Memory B cell (primary cell): Measurements from ENCODE around the gene SELPLG.
A peak's percentile ranks its signal among the peaks of the same experiment; 100 is the strongest.

Experiments used
- ATAC-seq: fragments of 150-1000 bp; cut with Tn5 transposase; 2 replicates; pipeline ENCODE4 v1.10.0; 2021; ENCODE audit warnings: low read depth, mild to moderate bottlenecking, moderate library complexity
- DNase-seq, 2 donors: peaks; one replicate each; pipeline ENCODE4 v3.0.0; 2022; ENCODE audit warnings: low spot score in 2 of 2
- H3K27ac Mint-ChIP-seq: one replicate; pipeline ENCODE4 v1.8.0; 2022; ENCODE audit warnings: mild to moderate bottlenecking, moderate library complexity, mixed read lengths
- H3K27me3 Mint-ChIP-seq: one replicate; pipeline ENCODE4 v1.8.0; 2022; ENCODE audit warnings: mixed read lengths
- H3K36me3 Mint-ChIP-seq: one replicate; pipeline ENCODE4 v1.8.0; 2022; ENCODE audit warnings: mild to moderate bottlenecking, mixed read lengths
- H3K4me1 Mint-ChIP-seq: one replicate; pipeline ENCODE4 v1.8.0; 2022; ENCODE audit warnings: mixed read lengths
- H3K4me3 Mint-ChIP-seq: one replicate; pipeline ENCODE4 v1.8.0; 2022; ENCODE audit warnings: mild to moderate bottlenecking, moderate library complexity, mixed read lengths
- H3K9me3 Mint-ChIP-seq: one replicate; pipeline ENCODE4 v1.8.0; 2022; ENCODE audit warnings: mixed read lengths

Gene SELPLG

GRCh38 chr12:108613548-108613947 lies 20.1 kb downstream of the SELPLG start:
- H3K27ac Mint-ChIP-seq: peak overlapping the region; percentile 96
- no peak for DNase-seq
- peaks cover 41% of the 10 kb centered on the region for H3K4me1 Mint-ChIP-seq
- peaks cover 2% of the 10 kb centered on the region for H3K27me3 Mint-ChIP-seq
- ATAC-seq: no peak
- no peak overlapping the region for H3K4me3 Mint-ChIP-seq
- peaks cover 5% of the 10 kb centered on the region for H3K36me3 Mint-ChIP-seq
- peaks cover 4% of the 10 kb centered on the region for H3K9me3 Mint-ChIP-seq

GRCh38 chr12:108612788-108613282 lies 20.9 kb downstream of the SELPLG start:
- Mint-ChIP-seq H3K9me3 (peaks cover 4% of the 10 kb centered on the region), H3K36me3 (peaks cover 5% of the 10 kb centered on the region), H3K27ac (peak overlapping the region; percentile 60), H3K4me3 (no peak overlapping the region), H3K27me3 (peaks cover 2% of the 10 kb centered on the region), H3K4me1 (peaks cover 37% of the 10 kb centered on the region)
- DNase-seq: no peak
- no peak for ATAC-seq

GRCh38 chr12:108611884-108612415 lies 21.7 kb downstream of the SELPLG start:
- no peak overlapping the region for H3K4me3 Mint-ChIP-seq

GRCh38 chr12:108610856-108611605 lies 22.7 kb downstream of the SELPLG start:
- no peak for ATAC-seq
- H3K36me3 Mint-ChIP-seq: no peaks in the 10 kb centered on the region
- H3K27me3 Mint-ChIP-seq: peaks cover 2% of the 10 kb centered on the region
- H3K27ac Mint-ChIP-seq: no peak overlapping the region
- no peaks in the 10 kb centered on the region for H3K9me3 Mint-ChIP-seq
- DNase-seq: no peak
- no peak overlapping the region for H3K4me3 Mint-ChIP-seq
- peaks cover 22% of the 10 kb centered on the region for H3K4me1 Mint-ChIP-seq

More at GRCh38 chr12:108611884-108612415, 21.7 kb downstream of the SELPLG start:
- peaks cover 4% of the 10 kb centered on the region for H3K9me3 Mint-ChIP-seq
- peaks cover 30% of the 10 kb centered on the region for H3K4me1 Mint-ChIP-seq
- DNase-seq (peak; percentile 47 to 52), ATAC-seq (peak; percentile 59)
- H3K27me3 Mint-ChIP-seq: peaks cover 2% of the 10 kb centered on the region
- peaks cover 5% of the 10 kb centered on the region for H3K36me3 Mint-ChIP-seq
- H3K27ac Mint-ChIP-seq: no peak overlapping the region

GRCh38 chr12:108610336-108610815 lies 23.3 kb downstream of the SELPLG start:
- peaks cover 2% of the 10 kb centered on the region for H3K27me3 Mint-ChIP-seq
- ATAC-seq (no peak), DNase-seq (no peak)
- no peaks in the 10 kb centered on the region for H3K9me3 Mint-ChIP-seq
- no peak overlapping the region for H3K27ac Mint-ChIP-seq
- no peak overlapping the region for H3K4me3 Mint-ChIP-seq
- H3K4me1 Mint-ChIP-seq: peaks cover 28% of the 10 kb centered on the region
- no peaks in the 10 kb centered on the region for H3K36me3 Mint-ChIP-seq

- ATAC-seq (no peak), DNase-seq (no peak)
- H3K27me3 Mint-ChIP-seq: peaks cover 2% of the 10 kb centered on the region
- H3K4me3 Mint-ChIP-seq: no peak overlapping the region
- H3K9me3 Mint-ChIP-seq: no peaks in the 10 kb centered on the region
- H3K36me3 Mint-ChIP-seq: no peaks in the 10 kb centered on the region
- H3K27ac Mint-ChIP-seq: no peak overlapping the region
- H3K4me1 Mint-ChIP-seq: peaks cover 30% of the 10 kb centered on the region
Observed at GRCh38 chr12:108609537-108610335, 24.0 kb downstream of the SELPLG start.

- ATAC-seq (no peak), DNase-seq (no peak)
- peaks cover 27% of the 10 kb centered on the region for H3K4me1 Mint-ChIP-seq
- no peaks in the 10 kb centered on the region for H3K9me3 Mint-ChIP-seq
- no peak overlapping the region for H3K27ac Mint-ChIP-seq
- H3K27me3 Mint-ChIP-seq: peaks cover 3% of the 10 kb centered on the region
- no peaks in the 10 kb centered on the region for H3K36me3 Mint-ChIP-seq
- H3K4me3 Mint-ChIP-seq: no peak overlapping the region
Observed at GRCh38 chr12:108608616-108609015, 25.1 kb downstream of the SELPLG start.

GRCh38 chr12:108607981-108608600 lies 25.6 kb downstream of the SELPLG start:
- H3K27me3 Mint-ChIP-seq: peaks cover 3% of the 10 kb centered on the region
- no peak overlapping the region for H3K27ac Mint-ChIP-seq
- peaks cover 22% of the 10 kb centered on the region for H3K4me1 Mint-ChIP-seq
- H3K4me3 Mint-ChIP-seq: no peak overlapping the region
- no peaks in the 10 kb centered on the region for H3K36me3 Mint-ChIP-seq
- ATAC-seq (no peak), DNase-seq (no peak)
- H3K9me3 Mint-ChIP-seq: no peaks in the 10 kb centered on the region

- Mint-ChIP-seq H3K4me3 (no peak overlapping the region), H3K27ac (no peak overlapping the region), H3K4me1 (peaks cover 12% of the 10 kb centered on the region), H3K9me3 (no peaks in the 10 kb centered on the region), H3K36me3 (no peaks in the 10 kb centered on the region), H3K27me3 (peaks cover 3% of the 10 kb centered on the region)
- ATAC-seq (no peak), DNase-seq (no peak)
Observed at GRCh38 chr12:108606492-108606891, 27.2 kb downstream of the SELPLG start.

GRCh38 chr12:108605690-108606406 lies 27.8 kb downstream of the SELPLG start:
- Mint-ChIP-seq H3K9me3 (no peaks in the 10 kb centered on the region), H3K4me3 (no peak overlapping the region), H3K4me1 (peaks cover 11% of the 10 kb centered on the region)

GRCh38 chr12:108605000-108605689 lies 28.5 kb downstream of the SELPLG start:
- Mint-ChIP-seq H3K27me3 (peaks cover 3% of the 10 kb centered on the region), H3K4me3 (no peak overlapping the region), H3K9me3 (no peaks in the 10 kb centered on the region), H3K27ac (peak overlapping the region; percentile 68), H3K36me3 (no peaks in the 10 kb centered on the region), H3K4me1 (peaks cover 11% of the 10 kb centered on the region)
- ATAC-seq (no peak), DNase-seq (no peak)

More at GRCh38 chr12:108605690-108606406, 27.8 kb downstream of the SELPLG start:
- no peaks in the 10 kb centered on the region for H3K36me3 Mint-ChIP-seq
- H3K27me3 Mint-ChIP-seq: peaks cover 3% of the 10 kb centered on the region
- ATAC-seq (no peak), DNase-seq (no peak)
- peak overlapping the region; percentile 68 for H3K27ac Mint-ChIP-seq

- H3K36me3 Mint-ChIP-seq: no peaks in the 10 kb centered on the region
- peaks cover 2% of the 10 kb centered on the region for H3K27me3 Mint-ChIP-seq
- peaks cover 11% of the 10 kb centered on the region for H3K4me1 Mint-ChIP-seq
- DNase-seq (no peak), ATAC-seq (no peak)
- no peak overlapping the region for H3K4me3 Mint-ChIP-seq
- no peaks in the 10 kb centered on the region for H3K9me3 Mint-ChIP-seq
- H3K27ac Mint-ChIP-seq: no peak overlapping the region
Observed at GRCh38 chr12:108604208-108604941, 29.3 kb downstream of the SELPLG start.
